ENCODE measurements around the gene NTSR1.

NTSR1 gene

GRCh38 chr20:62787321-62787720 is 78.7 kb downstream of the NTSR1 start:
- DNase-seq (ENCODE audit: low read depth): no peak

- no peak for DNase-seq (ENCODE audit: low read depth)
Observed at GRCh38 chr20:62787866-62788265, 79.2 kb downstream of the NTSR1 start.

- DNase-seq (ENCODE audit: low read depth): no peak
Observed at GRCh38 chr20:62788607-62789006, 80.0 kb downstream of the NTSR1 start.

- no peak for DNase-seq (ENCODE audit: low read depth)
Observed at GRCh38 chr20:62790075-62790474, 81.4 kb downstream of the NTSR1 start.

GRCh38 chr20:62791301-62792181 is 82.9 kb downstream of the NTSR1 start:
- DNase-seq (ENCODE audit: low read depth): peak; percentile 51

GRCh38 chr20:62792182-62792939 is 83.7 kb downstream of the NTSR1 start:
- no peak for DNase-seq (ENCODE audit: low read depth)

GRCh38 chr20:62792940-62793756 is 84.5 kb downstream of the NTSR1 start:
- no peak for DNase-seq (ENCODE audit: low read depth)

- no peak for DNase-seq (ENCODE audit: low read depth)
Observed at GRCh38 chr20:62793757-62794006, 85.0 kb downstream of the NTSR1 start.

GRCh38 chr20:62794007-62794724 is 85.5 kb downstream of the NTSR1 start:
- DNase-seq (ENCODE audit: low read depth): peak; percentile 89

- peak; percentile 51 for DNase-seq (ENCODE audit: low read depth)
Observed at GRCh38 chr20:62795023-62795761, 86.6 kb downstream of the NTSR1 start.

- DNase-seq (ENCODE audit: low read depth): no peak
Observed at GRCh38 chr20:62796699-62797491, 88.3 kb downstream of the NTSR1 start.

GRCh38 chr20:62797671-62798532 is 89.3 kb downstream of the NTSR1 start:
- no peak for DNase-seq (ENCODE audit: low read depth)

GRCh38 chr20:62799036-62799435 is 90.4 kb downstream of the NTSR1 start:
- DNase-seq (ENCODE audit: low read depth): no peak

- no peak for DNase-seq (ENCODE audit: low read depth)
Observed at GRCh38 chr20:62799459-62799858, 90.8 kb downstream of the NTSR1 start.

- DNase-seq (ENCODE audit: low read depth): no peak
Observed at GRCh38 chr20:62799873-62800272, 91.2 kb downstream of the NTSR1 start.

- DNase-seq (ENCODE audit: low read depth): no peak
Observed at GRCh38 chr20:62800314-62801259, 92.0 kb downstream of the NTSR1 start.

GRCh38 chr20:62801284-62802010 is 92.8 kb downstream of the NTSR1 start:
- DNase-seq (ENCODE audit: low read depth): no peak

All from activated T-cell treated with anti-CD3 and anti-CD28 coated beads for 1 hour (primary cell).